ENCODE measurements around the gene HEXIM2. TPM values are rescaled to one million over a fixed set of nuclear protein-coding genes. Genes with fewer than 3 reads are reported as not detected.

HEXIM2 gene
- total and polyA plus RNA-seq, 2 donors (not counting 1 experiment from before 2014, with no cell fraction given): 1.9 to 18.7 TPM

- H3K9me3 ChIP-seq (ENCODE audit: control insufficient read depth, insufficient read depth, low read depth, low read length): no peaks in the 10 kb centered on the region
- peaks cover 33% of the 10 kb centered on the region for H3K4me1 ChIP-seq (ENCODE audit: control insufficient read depth, extremely low read depth, insufficient read depth, low read length)
- H3K4me3 ChIP-seq (replicated peaks in 1 of 4; ENCODE audit: control extremely low read depth in 1 of 4, insufficient read depth in 1 of 4, low read depth in 3 of 4, low read length in 4 of 4): no peak overlapping the region
- H3K27me3 ChIP-seq (ENCODE audit: control insufficient read depth, insufficient read depth, low read length): no peaks in the 10 kb centered on the region
- DNase-seq (ENCODE audit: low read depth in 2 of 2): no peak
- H3K27ac ChIP-seq (ENCODE audit: insufficient read depth, low read length): peak overlapping the region; percentile 28
- TF ChIP-seq EZH2 (IDR thresholded peaks at IDR 0.05; ENCODE audit: low read length, missing control alignments) (no peak), CTCF (conservative IDR thresholded peaks at IDR 0.05 in 1 of 2, IDR thresholded peaks at IDR 0.05 in 1 of 2; ENCODE audit: low read depth in 1 of 2, low read length in 2 of 2) (no peak)
- no peaks in the 10 kb centered on the region for H4K20me1 ChIP-seq (ENCODE audit: control insufficient read depth, extremely low read depth, insufficient read depth, low read length)
- H2AFZ ChIP-seq (ENCODE audit: low read length): no peak overlapping the region
- H3K4me2 ChIP-seq (ENCODE audit: extremely low read depth, insufficient read depth, low read length): peak overlapping the region; percentile 21
- H3K36me3 ChIP-seq (ENCODE audit: control insufficient read depth, insufficient read depth, low read length): peaks cover 2% of the 10 kb centered on the region
- H3K79me2 ChIP-seq (ENCODE audit: control insufficient read depth, insufficient read depth, low read length): peaks cover 28% of the 10 kb centered on the region
- no peak overlapping the region for H3K9ac ChIP-seq (ENCODE audit: insufficient read depth, low read length)
These were observed 33.3 kb upstream of the HEXIM2 start for GRCh38 chr17:45128331-45128730.

- H3K9ac ChIP-seq (ENCODE audit: insufficient read depth, low read length): no peak overlapping the region
- peaks cover 24% of the 10 kb centered on the region for H3K79me2 ChIP-seq (ENCODE audit: control insufficient read depth, insufficient read depth, low read length)
- H3K27ac ChIP-seq (ENCODE audit: insufficient read depth, low read length): no peak overlapping the region
- TF ChIP-seq EZH2 (IDR thresholded peaks at IDR 0.05; ENCODE audit: low read length, missing control alignments) (no peak), CTCF (conservative IDR thresholded peaks at IDR 0.05 in 1 of 2, IDR thresholded peaks at IDR 0.05 in 1 of 2; ENCODE audit: low read depth in 1 of 2, low read length in 2 of 2) (no peak)
- peaks cover 28% of the 10 kb centered on the region for H3K4me1 ChIP-seq (ENCODE audit: control insufficient read depth, extremely low read depth, insufficient read depth, low read length)
- no peak for DNase-seq (ENCODE audit: low read depth in 2 of 2)
- H3K9me3 ChIP-seq (ENCODE audit: control insufficient read depth, insufficient read depth, low read depth, low read length): no peaks in the 10 kb centered on the region
- H4K20me1 ChIP-seq (ENCODE audit: control insufficient read depth, extremely low read depth, insufficient read depth, low read length): no peaks in the 10 kb centered on the region
- H3K36me3 ChIP-seq (ENCODE audit: control insufficient read depth, insufficient read depth, low read length): peaks cover 2% of the 10 kb centered on the region
- H3K4me2 ChIP-seq (ENCODE audit: extremely low read depth, insufficient read depth, low read length): peak overlapping the region; percentile 35
- H3K4me3 ChIP-seq (replicated peaks in 1 of 4; ENCODE audit: control extremely low read depth in 1 of 4, insufficient read depth in 1 of 4, low read depth in 3 of 4, low read length in 4 of 4): no peak overlapping the region
- H3K27me3 ChIP-seq (ENCODE audit: control insufficient read depth, insufficient read depth, low read length): no peaks in the 10 kb centered on the region
- no peak overlapping the region for H2AFZ ChIP-seq (ENCODE audit: low read length)
These were observed 32.7 kb upstream of the HEXIM2 start for GRCh38 chr17:45128989-45129388.

- no peak for DNase-seq (ENCODE audit: low read depth in 2 of 2)
- Histone ChIP-seq H3K4me2 (ENCODE audit: extremely low read depth, insufficient read depth, low read length) (no peak overlapping the region), H3K27me3 (ENCODE audit: control insufficient read depth, insufficient read depth, low read length) (no peaks in the 10 kb centered on the region), H3K4me1 (ENCODE audit: control insufficient read depth, extremely low read depth, insufficient read depth, low read length) (peaks cover 25% of the 10 kb centered on the region), H3K36me3 (ENCODE audit: control insufficient read depth, insufficient read depth, low read length) (peaks cover 2% of the 10 kb centered on the region), H2AFZ (ENCODE audit: low read length) (no peak overlapping the region), H3K9ac (ENCODE audit: insufficient read depth, low read length) (no peak overlapping the region), H3K9me3 (ENCODE audit: control insufficient read depth, insufficient read depth, low read depth, low read length) (no peaks in the 10 kb centered on the region), H3K79me2 (ENCODE audit: control insufficient read depth, insufficient read depth, low read length) (peaks cover 24% of the 10 kb centered on the region), H3K4me3 (replicated peaks in 1 of 4; ENCODE audit: control extremely low read depth in 1 of 4, insufficient read depth in 1 of 4, low read depth in 3 of 4, low read length in 4 of 4) (no peak overlapping the region), H4K20me1 (ENCODE audit: control insufficient read depth, extremely low read depth, insufficient read depth, low read length) (no peaks in the 10 kb centered on the region), H3K27ac (ENCODE audit: insufficient read depth, low read length) (no peak overlapping the region)
- TF ChIP-seq EZH2 (IDR thresholded peaks at IDR 0.05; ENCODE audit: low read length, missing control alignments) (no peak), CTCF (conservative IDR thresholded peaks at IDR 0.05 in 1 of 2, IDR thresholded peaks at IDR 0.05 in 1 of 2; ENCODE audit: low read depth in 1 of 2, low read length in 2 of 2) (no peak)
These were observed 32.2 kb upstream of the HEXIM2 start for GRCh38 chr17:45129426-45129939.

Measured in fibroblast of lung (primary cell).